ENCODE results near the gene TFAP2D.

The TFAP2D gene

DNA sequence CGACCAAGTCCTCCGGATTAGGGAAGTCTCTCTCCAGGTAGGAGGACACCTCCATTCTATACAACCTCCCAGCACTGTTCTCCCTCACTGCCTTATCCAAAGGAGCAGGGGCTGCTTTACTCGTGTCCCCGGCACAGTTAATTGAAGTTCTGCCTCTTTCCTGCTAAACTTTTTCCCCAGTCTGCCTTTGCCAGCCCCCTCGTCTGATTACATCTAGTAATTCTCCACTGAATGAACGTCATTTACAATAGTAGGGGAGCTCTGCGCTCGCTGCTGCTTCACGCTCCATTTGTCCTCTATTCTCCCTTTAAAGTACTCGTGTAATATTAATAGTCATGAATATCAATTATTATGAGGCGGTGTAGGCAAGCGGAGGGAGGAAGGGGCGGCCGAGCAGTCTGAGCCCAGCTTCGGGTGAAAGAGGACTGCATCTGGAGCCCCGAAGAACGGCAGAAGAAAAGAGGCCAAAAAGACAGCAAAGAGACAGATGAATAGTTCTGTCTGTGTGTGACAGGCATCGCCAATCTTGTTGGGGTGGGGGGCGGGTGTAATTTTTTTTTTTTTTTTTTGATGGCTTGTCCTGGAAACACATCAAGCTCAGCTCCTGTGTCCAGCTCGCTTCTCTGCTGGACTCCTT is 108.2 kb downstream of the TFAP2D start:
- Histone ChIP-seq H3K36me3 (ENCODE audit: control insufficient read depth, insufficient read depth, low read length) (no peaks in the 10 kb centered on the region), H3K4me3 (ENCODE audit: low read length) (no peak overlapping the region), H3K9me3 (ENCODE audit: control insufficient read depth, low read length) (no peaks in the 10 kb centered on the region), H3K4me1 (ENCODE audit: control insufficient read depth, insufficient read depth, low read length) (peaks cover 7% of the 10 kb centered on the region), H3K27me3 (ENCODE audit: control insufficient read depth, insufficient read depth, low read length) (peaks cover 96% of the 10 kb centered on the region), H3K9ac (ENCODE audit: low read length) (no peak overlapping the region)

DNA sequence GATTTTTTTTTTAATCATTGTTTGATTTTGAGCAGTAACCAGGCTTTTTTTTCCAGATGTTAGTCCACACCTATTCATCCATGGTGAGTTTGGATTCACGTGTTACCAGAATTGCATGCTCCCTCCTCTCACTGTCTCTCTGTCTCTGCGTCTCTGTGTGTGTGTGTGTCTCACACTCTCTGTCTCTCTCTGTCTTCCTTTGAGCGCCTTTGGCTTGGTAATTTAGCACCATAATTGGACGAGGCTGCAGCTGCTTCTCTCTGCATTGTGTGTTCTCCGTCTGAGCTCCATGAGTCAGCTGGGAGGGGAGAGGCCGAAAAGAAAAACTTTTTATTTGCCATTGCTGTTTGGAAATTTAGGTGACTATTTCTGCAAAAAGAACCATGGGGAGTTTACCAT is 108.8 kb downstream of the TFAP2D start:
- Histone ChIP-seq H3K4me1 (ENCODE audit: control insufficient read depth, insufficient read depth, low read length) (peaks cover 7% of the 10 kb centered on the region), H3K36me3 (ENCODE audit: control insufficient read depth, insufficient read depth, low read length) (no peaks in the 10 kb centered on the region), H3K27me3 (ENCODE audit: control insufficient read depth, insufficient read depth, low read length) (peaks cover 96% of the 10 kb centered on the region), H3K4me3 (ENCODE audit: low read length) (no peak overlapping the region), H3K9ac (ENCODE audit: low read length) (no peak overlapping the region), H3K9me3 (ENCODE audit: control insufficient read depth, low read length) (no peaks in the 10 kb centered on the region)
